Mesenchymal stem cell (in vitro differentiated cells and primary cell): ENCODE measurements around the gene TMEFF2.

Experiments used
- DNase-seq: peaks from one replicate; pipeline ENCODE4 v3.0.0-alpha.2; 2013
- H2AFZ ChIP-seq: one replicate; pipeline ENCODE4 v1.6.1; 2013; ENCODE audit warnings: low read depth, mild to moderate bottlenecking, control low read depth, inconsistent platforms, low read length, moderate library complexity
- H2AK5ac ChIP-seq: 2 replicates; pipeline ENCODE4 v1.6.1; 2013; ENCODE audit warnings: low read length, moderate library complexity, mild to moderate bottlenecking, inconsistent platforms; ENCODE audit not compliant: severe bottlenecking
- H2BK120ac ChIP-seq: one replicate; pipeline ENCODE4 v1.6.1; 2013; ENCODE audit warnings: low read depth, mild to moderate bottlenecking, inconsistent platforms, low read length, moderate library complexity
- H2BK12ac ChIP-seq, 2 experiments: one replicate each; pipeline ENCODE4 v1.6.1; 2013; ENCODE audit warnings: inconsistent platforms in 2 of 2, low read length in 2 of 2, mild to moderate bottlenecking in 2 of 2, moderate library complexity in 2 of 2, control low read depth in 1 of 2
- H2BK15ac ChIP-seq: one replicate; pipeline ENCODE4 v1.6.1; 2013; ENCODE audit warnings: mild to moderate bottlenecking, low read depth, inconsistent platforms; ENCODE audit not compliant: poor library complexity, severe bottlenecking
- H2BK5ac ChIP-seq: 2 replicates; pipeline ENCODE4 v1.6.1; 2013; ENCODE audit warnings: low read depth, mild to moderate bottlenecking, low read length, control low read depth, inconsistent platforms; ENCODE audit not compliant: poor library complexity, severe bottlenecking
- H3K14ac ChIP-seq, 2 experiments: one replicate each; pipeline ENCODE4 v1.6.1; 2013; ENCODE audit warnings: inconsistent platforms in 2 of 2, low read length in 2 of 2, control low read depth in 1 of 2, mild to moderate bottlenecking in 1 of 2, moderate library complexity in 1 of 2
- H3K18ac ChIP-seq, 2 experiments: one replicate each; pipeline ENCODE4 v1.6.1; 2013; ENCODE audit warnings: inconsistent platforms in 2 of 2, low read length in 2 of 2, control low read depth in 1 of 2, low read depth in 1 of 2, mild to moderate bottlenecking in 1 of 2
- H3K23ac ChIP-seq, 2 experiments: one replicate each; pipeline ENCODE4 v1.6.1; 2013; ENCODE audit warnings: inconsistent platforms in 2 of 2, low read length in 2 of 2, mild to moderate bottlenecking in 2 of 2, moderate library complexity in 2 of 2, control low read depth in 1 of 2
- H3K27ac ChIP-seq: 2 replicates; pipeline ENCODE4 v1.5.1; 2013; ENCODE audit warnings: mild to moderate bottlenecking, moderate library complexity, low read length, control low read depth, inconsistent platforms; ENCODE audit not compliant: poor library complexity, severe bottlenecking
- H3K27me3 ChIP-seq, 2 experiments: 2 replicates each; pipeline versions ENCODE4 v1.6.1 to v1.7.0; 2013; ENCODE audit warnings: low read length in 2 of 2, mild to moderate bottlenecking in 2 of 2, moderate library complexity in 2 of 2, control low read depth in 1 of 2, inconsistent platforms in 1 of 2; ENCODE audit not compliant: control insufficient read depth in 1 of 2, insufficient read depth in 1 of 2
- H3K36me3 ChIP-seq, 2 experiments: 2 replicates each; pipeline versions ENCODE4 v1.6.1 to v1.7.0; 2013; ENCODE audit warnings: low read length in 2 of 2, control low read depth in 1 of 2, inconsistent platforms in 1 of 2, low read depth in 1 of 2, mild to moderate bottlenecking in 1 of 2; ENCODE audit not compliant: insufficient read depth in 2 of 2, control insufficient read depth in 1 of 2
- H3K4ac ChIP-seq, 2 experiments: one replicate each; pipeline ENCODE4 v1.6.1; 2013; ENCODE audit warnings: inconsistent platforms in 2 of 2, low read length in 2 of 2, mild to moderate bottlenecking in 2 of 2, moderate library complexity in 2 of 2, control low read depth in 1 of 2, low read depth in 1 of 2
- H3K4me1 ChIP-seq: 2 replicates; pipeline ENCODE4 v1.6.1; 2013; ENCODE audit warnings: low read depth, low read length, control low read depth; ENCODE audit not compliant: control insufficient read depth, insufficient read depth
- H3K4me2 ChIP-seq: 2 replicates; pipeline ENCODE4 v1.6.1; 2013; ENCODE audit warnings: low read length, mild to moderate bottlenecking, inconsistent platforms; ENCODE audit not compliant: poor library complexity, severe bottlenecking
- H3K4me3 ChIP-seq, 2 experiments: 2 replicates each; pipeline versions ENCODE4 v1.5.1 to v1.7.0; 2013; ENCODE audit warnings: low read length in 2 of 2, mild to moderate bottlenecking in 2 of 2, control low read depth in 1 of 2, low read depth in 1 of 2; ENCODE audit not compliant: insufficient read depth in 1 of 2
- H3K79me1 ChIP-seq: replicated peaks from 2 replicates; pipeline ENCODE4 v1.6.1; 2013; ENCODE audit warnings: mild to moderate bottlenecking, control low read depth, low read length, inconsistent platforms; ENCODE audit not compliant: poor library complexity, severe bottlenecking
- H3K9ac ChIP-seq: 2 replicates; pipeline ENCODE4 v1.7.0; 2013; ENCODE audit warnings: mild to moderate bottlenecking, low read length, moderate library complexity
- H3K9me3 ChIP-seq: 2 replicates; pipeline ENCODE4 v1.7.0; 2013; ENCODE audit warnings: mild to moderate bottlenecking, low read length; ENCODE audit not compliant: control insufficient read depth
- H4K8ac ChIP-seq: one replicate; pipeline ENCODE4 v1.6.1; 2013; ENCODE audit warnings: inconsistent platforms, mild to moderate bottlenecking, low read length, moderate library complexity
- H4K91ac ChIP-seq: one replicate; pipeline ENCODE4 v1.6.1; 2013; ENCODE audit warnings: mild to moderate bottlenecking, low read length, inconsistent platforms
- WGBS: methylation state at CpG from one replicate; pipeline ENCODE4 v1.1.7; 2013; ENCODE audit warnings: mixed read lengths; 5-methylcytosine and 5-hydroxymethylcytosine counted together

Gene TMEFF2

GRCh38 chr2:191980483-191980882 lies 214.2 kb downstream of the TMEFF2 start:
- Histone ChIP-seq H3K27me3 (no peaks in the 10 kb centered on the region), H3K4me1 (peaks cover 4% of the 10 kb centered on the region), H3K14ac (no peak overlapping the region), H3K79me1 (no peaks in the 10 kb centered on the region), H3K27ac (no peak overlapping the region), H3K18ac (no peak overlapping the region), H4K8ac (no peak overlapping the region), H2AK5ac (no peak overlapping the region), H3K4ac (no peak overlapping the region), H2BK15ac (no peak overlapping the region), H2BK5ac (no peak overlapping the region), H3K4me2 (no peak overlapping the region), H3K9ac (no peak overlapping the region), H3K23ac (no peak overlapping the region), H4K91ac (no peak overlapping the region), H3K36me3 (no peaks in the 10 kb centered on the region), H2BK120ac (no peak overlapping the region), H2AFZ (no peak overlapping the region), H3K4me3 (no peak overlapping the region), H2BK12ac (no peak overlapping the region), H3K9me3 (no peaks in the 10 kb centered on the region)
- 95% methylated on average over 3 of the region's 3 CpGs for WGBS
- no peak for DNase-seq

GRCh38 chr2:191979221-191979730 lies 215.5 kb downstream of the TMEFF2 start:
- H2AFZ ChIP-seq, result no peak overlapping the region
- H4K91ac ChIP-seq, result no peak overlapping the region
- H3K9ac ChIP-seq, result no peak overlapping the region
- no peak overlapping the region for H3K4me3 ChIP-seq
- WGBS, result 89% methylated on average over 1 of the region's 2 CpGs
- no peaks in the 10 kb centered on the region for H3K36me3 ChIP-seq
- H4K8ac ChIP-seq, result no peak overlapping the region
- no peaks in the 10 kb centered on the region for H3K27me3 ChIP-seq
- H2AK5ac ChIP-seq, result no peak overlapping the region
- no peak overlapping the region for H3K18ac ChIP-seq
- DNase-seq, result no peak
- peaks cover 4% of the 10 kb centered on the region for H3K4me1 ChIP-seq
- H2BK120ac ChIP-seq, result no peak overlapping the region
- H3K23ac ChIP-seq, result no peak overlapping the region
- no peak overlapping the region for H2BK12ac ChIP-seq
- H3K4ac ChIP-seq, result no peak overlapping the region
- H3K9me3 ChIP-seq, result no peaks in the 10 kb centered on the region
- no peak overlapping the region for H3K4me2 ChIP-seq
- H3K14ac ChIP-seq, result no peak overlapping the region
- H2BK5ac ChIP-seq, result no peak overlapping the region
- H2BK15ac ChIP-seq, result no peak overlapping the region
- H3K27ac ChIP-seq, result no peak overlapping the region
- H3K79me1 ChIP-seq, result no peaks in the 10 kb centered on the region

- H4K91ac ChIP-seq, result no peak overlapping the region
- H3K9me3 ChIP-seq, result no peaks in the 10 kb centered on the region
- H3K4me2 ChIP-seq, result no peak overlapping the region
- no peak overlapping the region for H2BK120ac ChIP-seq
- H2BK5ac ChIP-seq, result no peak overlapping the region
- H2BK12ac ChIP-seq, result no peak overlapping the region
- H3K4ac ChIP-seq, result no peak overlapping the region
- no peak overlapping the region for H2AFZ ChIP-seq
- no peak overlapping the region for H3K27ac ChIP-seq
- peaks cover 4% of the 10 kb centered on the region for H3K4me1 ChIP-seq
- no peak overlapping the region for H2BK15ac ChIP-seq
- H3K18ac ChIP-seq, result no peak overlapping the region
- no peak overlapping the region for H4K8ac ChIP-seq
- no peak overlapping the region for H3K23ac ChIP-seq
- no peak for DNase-seq
- H3K27me3 ChIP-seq, result no peaks in the 10 kb centered on the region
- no peak overlapping the region for H3K4me3 ChIP-seq
- no peak overlapping the region for H3K14ac ChIP-seq
- 100% methylated on average over 1 of the region's 1 CpG for WGBS
- no peak overlapping the region for H3K9ac ChIP-seq
- H2AK5ac ChIP-seq, result no peak overlapping the region
- H3K79me1 ChIP-seq, result no peaks in the 10 kb centered on the region
- no peaks in the 10 kb centered on the region for H3K36me3 ChIP-seq
Measured at GRCh38 chr2:191977754-191978153, 217.0 kb downstream of the TMEFF2 start.

- Histone ChIP-seq H3K14ac (no peak overlapping the region), H3K4me1 (peaks cover 4% of the 10 kb centered on the region), H3K27me3 (no peaks in the 10 kb centered on the region), H2AFZ (no peak overlapping the region), H3K27ac (peak overlapping the region; percentile 81), H2AK5ac (no peak overlapping the region), H2BK12ac (no peak overlapping the region), H2BK15ac (no peak overlapping the region), H3K23ac (no peak overlapping the region), H4K91ac (no peak overlapping the region), H3K79me1 (no peaks in the 10 kb centered on the region), H3K4ac (no peak overlapping the region), H3K36me3 (no peaks in the 10 kb centered on the region), H3K18ac (no peak overlapping the region), H3K4me2 (no peak overlapping the region), H2BK120ac (no peak overlapping the region), H3K9ac (no peak overlapping the region), H4K8ac (no peak overlapping the region), H3K4me3 (no peak overlapping the region), H2BK5ac (no peak overlapping the region), H3K9me3 (no peaks in the 10 kb centered on the region)
- DNase-seq, result peak; percentile 41
- 36% methylated on average over 1 of the region's 3 CpGs for WGBS
Measured at GRCh38 chr2:191976436-191976835, 218.3 kb downstream of the TMEFF2 start.
